ENCODE results near the gene AP2B1. TPM values are rescaled to one million over a fixed set of nuclear protein-coding genes. Genes with fewer than 3 reads are reported as not detected.

AP2B1 gene
- total RNA-seq, 1 experiment from 2014 or later = 217 TPM

GRCh38 chr17:35612924-35613521 lies 25.9 kb downstream of the AP2B1 start:
- Histone ChIP-seq H2AK5ac (ENCODE audit: insufficient read length, low read length) (no peak overlapping the region), H3K18ac (ENCODE audit: insufficient read length, low read depth, low read length) (no peak overlapping the region), H3K79me2 (ENCODE audit: insufficient read depth, low read length) (no peaks in the 10 kb centered on the region), H3K4ac (ENCODE audit: low read depth, low read length) (no peak overlapping the region), H3K23ac (ENCODE audit: insufficient read length, low read depth, low read length) (no peak overlapping the region), H3K9ac (ENCODE audit: extremely low read depth, insufficient read length, low read length) (no peak overlapping the region), H3K4me1 (ENCODE audit: insufficient read depth, low read length) (no peaks in the 10 kb centered on the region), H3K14ac (ENCODE audit: insufficient read depth, low read length) (no peak overlapping the region), H4K91ac (ENCODE audit: insufficient read length, low read depth, low read length) (no peak overlapping the region), H3K79me1 (ENCODE audit: insufficient read depth, low read depth, low read length, poor library complexity, severe bottlenecking) (no peaks in the 10 kb centered on the region), H2BK120ac (ENCODE audit: low read depth, low read length, poor library complexity, severe bottlenecking) (no peak overlapping the region), H4K8ac (replicated peaks; ENCODE audit: insufficient read length, low read depth, low read length) (no peak overlapping the region), H4K5ac (ENCODE audit: insufficient read length, low read depth, low read length) (no peak overlapping the region), H2BK12ac (ENCODE audit: insufficient read length, low read depth, low read length) (no peak overlapping the region), H3K27me3 (ENCODE audit: insufficient read depth, low read length) (no peaks in the 10 kb centered on the region), H3K23me2 (ENCODE audit: insufficient read length, low read depth, low read length, poor library complexity, severe bottlenecking) (no peaks in the 10 kb centered on the region), H3K4me2 (ENCODE audit: insufficient read depth, insufficient read length, low read length) (no peak overlapping the region), H2BK15ac (ENCODE audit: low read depth, low read length) (no peak overlapping the region), H3T11ph (ENCODE audit: low read length) (no peak overlapping the region), H3K27ac (ENCODE audit: insufficient read length, low read depth, low read length) (no peak overlapping the region), H2AFZ (ENCODE audit: low read length) (no peak overlapping the region), H3K9me3 (ENCODE audit: control insufficient read depth, low read depth, low read length) (no peaks in the 10 kb centered on the region), H4K20me1 (ENCODE audit: control insufficient read depth, insufficient read depth, insufficient read length) (no peaks in the 10 kb centered on the region), H2BK5ac (ENCODE audit: insufficient read length, low read length) (no peak overlapping the region), H3K56ac (ENCODE audit: insufficient read length, low read depth, low read length) (no peak overlapping the region), H2BK20ac (ENCODE audit: low read depth, low read length, poor library complexity, severe bottlenecking) (no peak overlapping the region)
- Mint-ChIP-seq H3K27ac (no peak overlapping the region), H3K36me3 (ENCODE audit: insufficient read depth in 1 of 3, low read depth in 3 of 3) (peaks cover 4 to 34% (median 23%) of the 10 kb centered on the region in 3 experiments; a peak in 6 of 7 replicates), H3K4me1 (no peaks in the 10 kb centered on the region), H3K4me3 (no peak overlapping the region), H3K27me3 (ENCODE audit: low read depth) (no peaks in the 10 kb centered on the region), H3K9me3 (no peaks in the 10 kb centered on the region)
- no peak for DNase-seq
- TF ChIP-seq CTCF (conservative IDR thresholded peaks at IDR 0.05) = peak; percentile 77
- no CpG with 5 or more reads among the region's 2 CpGs for WGBS (ENCODE audit: extremely low coverage, insufficient read length, low lambda C conversion rate)

Measured in H9 (cell line).